Stimulated activated CD4-positive, alpha-beta T cell treated with anti-CD3 and anti-CD28 coated beads, TNF-alpha, amount 100 ng/mL, for 4 hours (primary cell): ENCODE data around the gene ZNF560.

Experiments used
- DNase-seq, 3 experiments: peaks; one replicate each; pipeline ENCODE4 v3.0.0-alpha.2; 2020; ENCODE audit warnings: low read depth in 3 of 3

ZNF560 gene

GRCh38 chr19:9435279-9436268, 62.8 kb downstream of the ZNF560 start, which contains the start of gene ZNF266:
ZNF266 (minus strand) TSS chr19:9435573; CDS start chr19:9420089, 15,484 bp downstream.
- peak; percentile 81 to 84 (median 84) for DNase-seq

- DNase-seq, result peak in 1 of 3 experiments; percentile 8
Observed at GRCh38 chr19:9431475-9431874, 66.9 kb downstream of the ZNF560 start.

- no peak for DNase-seq
Observed at GRCh38 chr19:9430444-9430843, 68.0 kb downstream of the ZNF560 start.

GRCh38 chr19:9427941-9428340, 70.5 kb downstream of the ZNF560 start:
- no peak for DNase-seq
